ENCODE data around the gene NEDD4L.

DNA sequence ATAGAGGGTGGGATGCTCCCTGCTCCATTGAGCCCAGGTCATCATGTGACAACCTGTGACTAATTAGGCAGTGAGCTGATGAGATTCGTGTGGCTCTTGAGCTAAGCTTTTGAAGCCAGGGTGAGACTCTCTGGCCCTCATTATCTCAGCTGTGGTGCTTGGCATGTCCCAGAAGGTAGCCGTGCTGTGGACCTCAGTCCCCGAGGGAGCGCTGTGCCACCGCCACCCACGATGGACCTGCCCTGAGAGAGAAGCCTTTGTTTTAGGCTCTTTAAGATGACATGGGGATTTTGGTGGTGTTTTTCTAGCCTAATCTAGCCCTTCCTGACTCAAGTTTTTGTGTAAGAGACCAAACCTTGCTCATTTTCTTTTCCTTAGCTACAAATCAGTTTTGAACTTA lies 66.4 kb downstream of the NEDD4L start:
- TF ChIP-seq, protein P1, sequence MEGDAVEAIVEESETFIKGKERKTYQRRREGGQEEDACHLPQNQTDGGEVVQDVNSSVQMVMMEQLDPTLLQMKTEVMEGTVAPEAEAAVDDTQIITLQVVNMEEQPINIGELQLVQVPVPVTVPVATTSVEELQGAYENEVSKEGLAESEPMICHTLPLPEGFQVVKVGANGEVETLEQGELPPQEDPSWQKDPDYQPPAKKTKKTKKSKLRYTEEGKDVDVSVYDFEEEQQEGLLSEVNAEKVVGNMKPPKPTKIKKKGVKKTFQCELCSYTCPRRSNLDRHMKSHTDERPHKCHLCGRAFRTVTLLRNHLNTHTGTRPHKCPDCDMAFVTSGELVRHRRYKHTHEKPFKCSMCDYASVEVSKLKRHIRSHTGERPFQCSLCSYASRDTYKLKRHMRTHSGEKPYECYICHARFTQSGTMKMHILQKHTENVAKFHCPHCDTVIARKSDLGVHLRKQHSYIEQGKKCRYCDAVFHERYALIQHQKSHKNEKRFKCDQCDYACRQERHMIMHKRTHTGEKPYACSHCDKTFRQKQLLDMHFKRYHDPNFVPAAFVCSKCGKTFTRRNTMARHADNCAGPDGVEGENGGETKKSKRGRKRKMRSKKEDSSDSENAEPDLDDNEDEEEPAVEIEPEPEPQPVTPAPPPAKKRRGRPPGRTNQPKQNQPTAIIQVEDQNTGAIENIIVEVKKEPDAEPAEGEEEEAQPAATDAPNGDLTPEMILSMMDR (IDR thresholded peaks at IDR 0.05; ENCODE audit: insufficient read depth, low read length, poor library complexity, severe bottlenecking) = no peak
- TF ChIP-seq EZH2phosphoT487 (conservative IDR thresholded peaks at IDR 0.05; ENCODE audit: low read length) = no peak
